Measurements from ENCODE around the gene NCKAP5.

DNA sequence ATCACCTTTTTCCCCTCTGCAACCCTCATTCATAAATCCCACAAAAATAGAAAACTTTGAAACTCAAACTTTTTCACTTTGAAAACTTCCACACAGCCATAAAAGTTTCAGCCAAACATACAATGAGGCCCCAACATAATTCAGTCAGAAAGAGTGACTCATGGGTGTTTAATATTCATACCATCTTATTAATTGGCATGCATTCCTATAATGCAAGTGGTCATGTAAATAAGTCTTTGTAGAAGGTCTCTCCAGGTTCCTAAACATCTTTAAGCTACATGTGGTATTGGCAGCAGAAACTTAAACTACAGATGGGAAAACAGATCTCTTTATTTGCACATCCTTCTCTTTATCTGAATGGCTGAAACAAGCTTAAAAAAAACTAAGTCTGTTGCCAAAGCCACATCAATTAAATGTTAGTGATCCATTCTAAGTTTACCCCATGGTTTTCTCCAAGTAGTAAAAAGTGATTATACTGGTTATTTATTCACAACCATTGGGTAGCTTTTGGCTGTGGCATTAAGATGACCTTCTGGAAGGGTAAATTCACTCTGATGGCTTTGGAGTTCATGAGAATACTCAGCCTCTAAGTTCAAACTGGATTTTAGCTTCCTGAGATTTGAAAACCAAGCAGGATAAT is 828.1 kb downstream of the NCKAP5 start:
- TF ChIP-seq, protein P1, sequence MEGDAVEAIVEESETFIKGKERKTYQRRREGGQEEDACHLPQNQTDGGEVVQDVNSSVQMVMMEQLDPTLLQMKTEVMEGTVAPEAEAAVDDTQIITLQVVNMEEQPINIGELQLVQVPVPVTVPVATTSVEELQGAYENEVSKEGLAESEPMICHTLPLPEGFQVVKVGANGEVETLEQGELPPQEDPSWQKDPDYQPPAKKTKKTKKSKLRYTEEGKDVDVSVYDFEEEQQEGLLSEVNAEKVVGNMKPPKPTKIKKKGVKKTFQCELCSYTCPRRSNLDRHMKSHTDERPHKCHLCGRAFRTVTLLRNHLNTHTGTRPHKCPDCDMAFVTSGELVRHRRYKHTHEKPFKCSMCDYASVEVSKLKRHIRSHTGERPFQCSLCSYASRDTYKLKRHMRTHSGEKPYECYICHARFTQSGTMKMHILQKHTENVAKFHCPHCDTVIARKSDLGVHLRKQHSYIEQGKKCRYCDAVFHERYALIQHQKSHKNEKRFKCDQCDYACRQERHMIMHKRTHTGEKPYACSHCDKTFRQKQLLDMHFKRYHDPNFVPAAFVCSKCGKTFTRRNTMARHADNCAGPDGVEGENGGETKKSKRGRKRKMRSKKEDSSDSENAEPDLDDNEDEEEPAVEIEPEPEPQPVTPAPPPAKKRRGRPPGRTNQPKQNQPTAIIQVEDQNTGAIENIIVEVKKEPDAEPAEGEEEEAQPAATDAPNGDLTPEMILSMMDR (IDR thresholded peaks at IDR 0.05; ENCODE audit: low read depth, low read length, missing input control), result no peak
- TF ChIP-seq GABPA (IDR thresholded peaks at IDR 0.05 in 1 of 2, conservative IDR thresholded peaks at IDR 0.05 in 1 of 2), result no peak
- no peak for TF ChIP-seq TAF1 (conservative IDR thresholded peaks at IDR 0.05)
- no peak for TF ChIP-seq NR2F2 (IDR thresholded peaks at IDR 0.05)
- no peak for TF ChIP-seq HNF4G (IDR thresholded peaks at IDR 0.05)
- no peak for TF ChIP-seq RAD21 (IDR thresholded peaks at IDR 0.05)
- TF ChIP-seq YY1 (IDR thresholded peaks at IDR 0.05), result no peak
- no peak for TF ChIP-seq JUND (IDR thresholded peaks at IDR 0.05)
- TF ChIP-seq, protein P2, sequence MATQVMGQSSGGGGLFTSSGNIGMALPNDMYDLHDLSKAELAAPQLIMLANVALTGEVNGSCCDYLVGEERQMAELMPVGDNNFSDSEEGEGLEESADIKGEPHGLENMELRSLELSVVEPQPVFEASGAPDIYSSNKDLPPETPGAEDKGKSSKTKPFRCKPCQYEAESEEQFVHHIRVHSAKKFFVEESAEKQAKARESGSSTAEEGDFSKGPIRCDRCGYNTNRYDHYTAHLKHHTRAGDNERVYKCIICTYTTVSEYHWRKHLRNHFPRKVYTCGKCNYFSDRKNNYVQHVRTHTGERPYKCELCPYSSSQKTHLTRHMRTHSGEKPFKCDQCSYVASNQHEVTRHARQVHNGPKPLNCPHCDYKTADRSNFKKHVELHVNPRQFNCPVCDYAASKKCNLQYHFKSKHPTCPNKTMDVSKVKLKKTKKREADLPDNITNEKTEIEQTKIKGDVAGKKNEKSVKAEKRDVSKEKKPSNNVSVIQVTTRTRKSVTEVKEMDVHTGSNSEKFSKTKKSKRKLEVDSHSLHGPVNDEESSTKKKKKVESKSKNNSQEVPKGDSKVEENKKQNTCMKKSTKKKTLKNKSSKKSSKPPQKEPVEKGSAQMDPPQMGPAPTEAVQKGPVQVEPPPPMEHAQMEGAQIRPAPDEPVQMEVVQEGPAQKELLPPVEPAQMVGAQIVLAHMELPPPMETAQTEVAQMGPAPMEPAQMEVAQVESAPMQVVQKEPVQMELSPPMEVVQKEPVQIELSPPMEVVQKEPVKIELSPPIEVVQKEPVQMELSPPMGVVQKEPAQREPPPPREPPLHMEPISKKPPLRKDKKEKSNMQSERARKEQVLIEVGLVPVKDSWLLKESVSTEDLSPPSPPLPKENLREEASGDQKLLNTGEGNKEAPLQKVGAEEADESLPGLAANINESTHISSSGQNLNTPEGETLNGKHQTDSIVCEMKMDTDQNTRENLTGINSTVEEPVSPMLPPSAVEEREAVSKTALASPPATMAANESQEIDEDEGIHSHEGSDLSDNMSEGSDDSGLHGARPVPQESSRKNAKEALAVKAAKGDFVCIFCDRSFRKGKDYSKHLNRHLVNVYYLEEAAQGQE (IDR thresholded peaks at IDR 0.05), result no peak
